ENCODE data around the gene PHETA1.
A peak's percentile ranks its signal among the peaks of the same experiment; 100 is the strongest.

The PHETA1 gene

GRCh38 chr12:111319600-111320257, 49.2 kb downstream of the PHETA1 start:
- no peak for DNase-seq

DNA sequence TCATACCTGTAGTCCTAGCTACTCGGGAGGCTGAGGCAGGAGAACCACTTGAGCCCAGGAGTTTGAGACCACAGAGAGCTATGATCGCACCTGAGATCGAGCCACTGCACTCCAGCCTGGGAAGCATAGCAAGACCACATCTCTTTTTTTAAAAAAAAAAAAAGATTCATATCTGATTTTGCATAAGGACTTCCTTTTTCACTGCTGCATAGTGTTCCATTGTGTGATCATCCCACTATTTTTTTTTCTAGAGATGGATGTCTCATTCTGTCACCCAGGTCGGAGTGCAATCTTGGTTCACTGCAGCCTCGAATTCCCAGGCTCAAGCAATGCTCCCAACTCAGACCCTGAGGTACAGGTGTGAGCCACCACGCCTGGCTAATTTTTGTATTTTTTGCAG, 50.4 kb downstream of the PHETA1 start:
- no peak for DNase-seq

DNA sequence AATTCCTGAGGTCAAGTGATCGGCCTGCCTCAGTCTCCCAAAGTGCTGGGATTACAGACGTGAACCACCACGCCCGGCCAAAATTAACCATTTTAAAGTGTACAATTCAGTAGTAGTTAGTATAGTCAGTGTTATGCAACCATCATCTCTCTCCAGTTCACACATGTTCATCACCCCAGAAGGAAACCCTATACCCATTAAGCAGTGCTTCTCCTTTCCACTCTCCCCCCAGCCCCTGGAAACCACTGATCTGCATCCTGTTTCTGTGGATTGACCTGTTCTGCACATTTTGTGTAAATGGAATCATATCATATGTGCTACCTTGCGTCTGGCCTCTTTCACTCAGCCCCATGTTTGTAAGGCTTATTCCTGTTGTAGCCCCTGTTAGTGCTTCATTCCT, 52.2 kb downstream of the PHETA1 start:
- no peak for DNase-seq

DNA sequence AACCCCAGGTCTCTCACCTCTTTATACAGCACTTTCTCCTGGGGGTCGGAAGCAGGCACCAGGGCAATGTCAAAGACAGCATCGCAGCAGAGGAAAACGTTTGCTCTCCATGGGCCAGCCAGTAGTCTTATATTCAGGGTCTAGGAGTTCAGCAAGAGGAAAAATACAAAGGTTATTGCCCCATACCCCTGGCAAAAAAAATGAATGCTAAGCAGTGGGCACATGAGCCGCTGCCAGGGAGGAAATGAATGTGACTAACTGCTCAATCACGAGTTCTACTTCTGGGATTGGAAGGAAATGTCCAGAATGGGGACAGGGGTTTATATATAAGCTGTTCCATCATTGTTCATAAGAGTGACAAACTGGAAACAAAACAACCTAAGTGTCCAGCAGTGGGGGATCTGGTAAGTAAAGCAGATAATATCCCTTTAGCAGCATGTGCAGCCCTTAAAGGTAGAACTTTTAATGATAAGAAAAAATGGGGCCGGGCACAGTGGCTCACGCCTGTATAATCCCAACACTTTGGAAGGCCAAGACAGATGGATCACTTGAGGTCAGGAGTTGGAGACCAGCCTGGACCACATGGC, 53.8 kb downstream of the PHETA1 start:
- no peak for DNase-seq

DNA sequence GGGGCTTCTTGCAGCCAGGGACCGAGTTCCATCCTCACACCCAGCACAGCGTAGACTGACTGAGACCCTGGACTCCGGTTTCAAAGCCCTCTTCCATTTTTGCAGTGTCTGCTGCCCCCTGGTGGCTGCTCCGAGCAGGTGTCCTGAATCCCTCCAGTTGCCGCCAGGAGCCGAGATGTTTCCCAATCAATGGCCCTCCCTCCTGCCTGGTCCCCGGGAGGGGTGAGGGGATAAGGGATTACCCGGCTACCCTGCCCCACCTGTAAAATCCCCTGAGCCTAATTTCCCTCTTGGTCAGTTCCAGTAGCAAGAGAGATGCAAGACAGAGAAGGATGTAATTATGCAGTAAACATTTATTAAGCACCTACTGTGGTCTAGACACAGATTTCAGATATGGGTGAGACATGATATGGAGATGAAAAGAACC, 55.0 kb downstream of the PHETA1 start:
- peak; percentile 21 for DNase-seq

DNA sequence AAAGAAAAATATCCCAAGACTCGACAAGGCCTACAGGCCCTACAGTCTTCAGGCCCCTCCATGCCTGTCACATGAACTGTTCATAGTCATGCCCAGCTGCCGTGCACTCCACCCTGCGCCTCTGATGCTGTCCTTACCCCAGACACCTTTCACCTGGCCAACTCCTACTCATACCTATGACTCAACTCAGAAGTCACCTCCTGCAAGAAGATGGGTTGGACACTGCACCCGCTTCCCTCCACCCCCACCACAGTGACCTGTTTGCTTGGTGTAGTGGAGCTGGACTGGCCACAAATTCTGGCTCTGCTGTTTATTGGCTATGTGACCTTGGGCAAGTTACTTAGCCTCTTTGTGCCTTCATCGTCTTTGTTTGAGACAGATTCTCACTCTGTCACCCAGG, 56.2 kb downstream of the PHETA1 start:
- DNase-seq = no peak

- no peak for DNase-seq
Observed at GRCh38 chr12:111312016-111312415, 56.9 kb downstream of the PHETA1 start.

GRCh38 chr12:111311011-111311410, 57.9 kb downstream of the PHETA1 start:
- no peak for DNase-seq

All from NCI-H446 treated with DMSO at 0.1 percent for 48 hours (cell line).